Stimulated activated CD8-positive, alpha-beta memory T cell treated with anti-CD3 and anti-CD28 coated beads, Interleukin-7, amount 100 ng/mL, for 1 hour (primary cell): ENCODE results near the gene SLX9.

Experiments
- DNase-seq, 2 donors: peaks; one replicate each; pipeline ENCODE4 v3.0.0-alpha.2; 2020; ENCODE audit warnings: low read depth in 2 of 2

The SLX9 gene

DNA sequence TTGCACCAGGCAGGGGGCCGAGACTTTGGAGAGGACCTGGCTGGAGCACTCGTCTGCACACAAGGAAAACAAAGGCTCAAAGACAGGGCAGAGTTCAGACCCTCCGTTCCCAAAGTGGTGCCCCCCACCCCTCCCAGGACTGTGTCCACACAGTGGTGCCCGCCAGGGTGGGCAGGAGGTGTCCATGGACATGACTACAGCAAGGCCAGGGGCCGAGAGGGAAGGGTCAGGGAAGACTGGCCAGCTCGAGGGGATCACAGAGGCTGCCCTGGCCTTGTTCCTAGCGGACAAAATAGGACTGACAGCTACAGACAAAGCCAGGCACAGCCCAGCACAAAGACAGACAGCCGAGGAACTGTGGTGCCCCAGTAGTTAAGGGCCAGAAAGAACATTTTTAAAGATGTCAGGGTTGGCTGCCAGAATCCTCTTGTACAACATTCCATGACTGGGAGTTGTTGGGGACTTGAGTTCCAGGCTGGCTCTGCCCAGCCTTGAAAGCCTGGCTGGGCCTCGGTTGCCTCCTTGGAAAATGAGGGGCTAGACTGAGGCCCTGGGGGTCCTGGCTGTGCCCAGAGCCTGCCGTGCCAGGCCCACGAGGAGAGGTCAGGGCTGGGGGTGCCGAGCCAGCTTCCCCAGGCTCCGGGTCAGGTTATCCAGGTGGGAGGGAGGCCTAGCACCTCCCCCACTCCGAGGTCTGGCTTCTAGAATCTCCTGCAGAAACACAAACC is 63.7 kb downstream of the SLX9 start:
- no peak for DNase-seq

DNA sequence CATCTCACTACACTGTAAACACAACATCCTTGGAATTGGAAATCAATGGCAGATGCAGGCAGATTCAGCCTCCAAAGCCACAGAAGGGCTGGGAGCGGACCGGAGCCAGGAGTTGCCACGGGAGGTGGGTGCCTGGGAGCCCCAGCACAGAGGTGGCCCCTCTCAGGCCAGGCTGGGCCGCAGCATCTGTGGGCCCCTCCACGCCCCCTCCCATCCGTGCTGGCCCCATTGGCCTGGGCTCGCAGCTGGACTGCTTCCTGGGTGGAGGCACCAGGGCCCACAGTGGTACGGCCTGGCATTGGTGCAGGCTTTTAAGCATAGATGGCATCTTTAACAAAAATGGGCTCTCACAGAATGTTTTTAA is 64.2 kb downstream of the SLX9 start:
- no peak for DNase-seq

DNA sequence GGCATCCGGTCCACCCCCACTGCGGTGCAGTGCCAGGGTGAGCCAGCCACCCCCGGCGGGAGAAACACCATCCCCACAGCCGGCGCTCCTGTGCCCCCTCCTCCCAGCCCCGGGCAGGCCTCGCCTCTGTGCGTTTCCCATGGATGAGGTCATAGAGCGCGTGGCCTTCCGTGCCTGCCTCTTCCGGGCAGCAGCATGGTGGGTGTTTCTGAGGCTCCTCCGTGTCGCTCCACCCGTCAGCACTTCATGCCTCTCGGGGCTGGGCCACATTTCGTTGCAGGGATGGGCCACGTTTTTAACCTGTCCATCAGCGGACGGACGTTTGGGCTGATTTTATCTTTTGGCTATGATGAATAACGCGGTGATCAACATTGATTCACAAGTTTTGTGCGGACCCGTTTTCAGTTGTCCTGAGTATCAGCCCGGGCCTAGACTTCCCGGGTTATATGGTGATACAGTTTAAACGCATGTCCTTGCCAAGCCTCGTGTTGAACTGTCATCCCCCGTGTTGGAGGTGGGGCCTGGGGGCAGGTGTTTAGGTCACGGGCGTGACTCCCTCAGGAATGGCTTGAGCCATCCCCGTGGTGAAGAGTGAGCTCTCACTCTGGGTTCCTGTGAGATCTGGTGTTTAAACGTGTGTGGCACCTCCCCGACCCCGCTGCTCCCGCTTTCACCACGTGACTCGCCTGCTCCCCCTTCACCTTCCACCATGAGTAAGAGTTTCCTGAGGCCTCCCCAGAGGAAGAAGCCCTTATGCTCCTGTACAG is 64.8 kb downstream of the SLX9 start:
- DNase-seq = no peak

DNA sequence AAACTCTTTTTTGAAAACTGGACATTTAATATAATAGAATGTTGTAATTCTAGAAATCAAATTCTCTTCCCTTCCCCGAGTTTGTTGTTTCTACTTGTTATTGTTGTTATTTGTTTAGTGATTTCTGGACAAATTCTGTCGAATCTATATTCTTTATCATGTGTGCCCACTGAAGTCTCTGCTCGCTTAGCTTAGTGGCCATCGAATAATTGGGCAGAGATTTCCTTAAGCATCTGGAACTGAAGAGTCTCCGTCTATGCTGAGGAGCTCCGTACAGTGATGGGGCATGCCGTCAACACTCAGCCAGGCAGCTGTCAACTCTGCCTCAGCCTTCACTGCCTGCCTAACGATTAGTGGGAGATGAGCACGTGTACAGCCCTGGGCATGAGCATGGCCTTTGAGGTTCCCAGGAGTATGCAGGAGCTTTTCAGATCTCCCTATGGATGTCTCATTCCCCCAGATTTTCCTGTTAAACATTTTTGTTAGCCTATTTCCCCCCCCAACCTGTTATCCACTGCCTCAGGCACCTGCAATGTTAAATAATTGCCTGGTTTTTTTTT is 66.8 kb downstream of the SLX9 start:
- DNase-seq = no peak

DNA sequence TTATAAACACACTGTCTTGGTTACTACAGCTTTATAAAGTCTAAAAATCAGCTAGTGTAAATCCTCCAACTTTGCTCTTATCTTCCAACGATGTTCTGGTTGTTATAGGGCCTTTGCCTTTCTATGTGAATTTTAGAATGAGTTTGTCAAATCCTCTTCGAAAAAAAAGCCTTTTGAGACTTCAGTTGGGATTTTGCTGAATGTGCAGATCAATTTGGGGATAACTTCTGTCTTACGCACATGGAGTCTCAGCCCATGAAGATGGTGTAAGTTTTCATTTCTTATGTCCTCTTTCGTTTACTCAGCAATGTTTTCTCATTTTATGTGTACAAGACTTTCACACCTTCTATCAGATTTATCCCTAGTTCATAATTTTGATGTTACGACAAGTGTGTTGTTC is 69.8 kb downstream of the SLX9 start:
- DNase-seq = no peak

DNA sequence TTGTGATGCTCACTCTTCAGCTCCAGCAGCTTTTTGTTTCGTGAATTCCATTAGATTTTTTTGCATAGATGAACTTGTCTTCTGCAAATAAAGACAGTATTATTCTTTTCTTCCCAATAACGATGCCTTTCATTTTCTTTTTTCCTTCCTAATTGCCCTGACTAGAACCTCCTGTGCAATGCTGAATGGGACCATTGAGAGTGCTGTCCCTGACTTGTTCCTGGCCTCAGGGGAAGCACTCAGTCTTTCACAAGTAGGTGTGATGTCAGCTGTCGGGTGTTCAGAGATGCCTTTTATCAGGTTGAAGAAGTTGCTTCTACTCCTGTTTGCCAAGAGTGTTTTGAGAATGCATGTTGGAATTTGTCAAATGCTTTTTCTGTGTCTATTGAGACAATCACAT is 70.3 kb downstream of the SLX9 start:
- DNase-seq = no peak

DNA sequence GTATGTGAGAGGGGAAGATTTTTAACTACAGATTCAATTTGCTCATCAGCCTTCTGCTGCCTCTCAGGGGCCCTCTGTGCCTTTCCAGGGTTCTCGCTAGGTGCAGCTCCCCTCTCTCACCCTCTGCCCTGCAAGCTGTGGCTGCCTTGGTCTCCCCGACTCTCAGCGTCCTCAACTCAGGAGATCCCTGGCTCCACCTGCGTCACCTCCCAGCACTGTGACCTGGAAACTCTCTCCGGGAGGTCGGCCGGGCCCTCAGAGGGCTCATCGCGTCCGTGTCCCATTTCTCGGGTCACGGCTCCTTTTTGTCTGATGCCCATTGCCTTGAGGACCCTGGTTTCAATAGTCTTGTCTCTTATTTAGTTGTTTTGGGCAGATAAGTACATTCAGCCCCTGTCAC is 71.0 kb downstream of the SLX9 start:
- no peak for DNase-seq

DNA sequence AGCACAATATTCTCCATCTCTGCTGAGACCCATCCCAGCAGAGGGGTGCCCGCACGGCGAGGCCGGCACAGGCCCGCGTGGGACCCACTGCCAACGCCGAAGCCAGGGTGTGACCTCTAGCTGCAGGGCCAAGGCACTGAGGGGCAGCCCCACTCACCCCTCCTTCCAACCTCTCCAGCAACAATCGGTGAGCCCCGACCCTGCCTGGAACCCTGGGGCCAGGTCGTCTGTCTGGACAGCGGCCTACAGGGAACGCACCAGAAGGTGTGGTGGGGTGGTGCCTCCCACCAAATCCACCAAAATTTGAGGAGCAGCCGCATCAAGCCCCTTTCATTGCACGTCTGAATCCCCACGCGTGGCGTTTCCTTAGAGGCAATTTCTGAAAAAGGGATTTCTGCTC is 71.6 kb downstream of the SLX9 start:
- DNase-seq = no peak

DNA sequence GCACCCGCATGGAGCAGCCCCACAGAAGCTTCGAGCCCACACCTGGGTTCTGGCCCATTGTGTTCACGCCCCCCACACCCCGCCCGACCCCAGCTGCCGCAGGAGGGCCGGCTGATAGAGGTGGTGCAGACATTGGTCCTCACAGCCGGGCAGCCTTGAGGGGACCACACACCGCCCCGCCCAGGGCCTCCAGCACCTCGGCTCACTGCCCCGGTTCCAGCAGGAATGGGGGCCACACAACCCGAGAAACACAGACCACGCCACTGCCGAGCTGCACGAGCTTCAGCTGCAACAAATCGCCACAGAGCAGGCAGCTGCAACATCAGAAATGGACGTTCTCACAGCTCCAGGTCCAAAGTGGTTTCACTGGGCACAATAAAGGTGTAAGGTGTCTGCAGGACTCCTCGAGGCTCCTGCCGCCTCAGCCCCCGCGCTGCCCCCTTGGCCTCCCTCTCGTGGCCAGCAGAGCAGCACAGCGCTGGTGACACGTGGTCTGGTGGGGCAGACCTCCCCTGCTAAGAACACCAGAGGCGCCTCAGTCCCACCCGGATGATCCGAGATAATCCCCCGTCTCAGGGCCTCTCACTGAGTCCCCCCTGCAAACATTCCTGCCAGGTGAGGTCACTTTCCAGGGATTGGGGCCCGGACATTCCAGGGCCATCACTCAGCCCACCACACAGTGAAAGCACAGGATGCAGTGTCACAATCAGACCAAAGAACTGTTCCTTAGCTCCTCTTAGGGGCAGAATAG is 72.3 kb downstream of the SLX9 start:
- DNase-seq = no peak

DNA sequence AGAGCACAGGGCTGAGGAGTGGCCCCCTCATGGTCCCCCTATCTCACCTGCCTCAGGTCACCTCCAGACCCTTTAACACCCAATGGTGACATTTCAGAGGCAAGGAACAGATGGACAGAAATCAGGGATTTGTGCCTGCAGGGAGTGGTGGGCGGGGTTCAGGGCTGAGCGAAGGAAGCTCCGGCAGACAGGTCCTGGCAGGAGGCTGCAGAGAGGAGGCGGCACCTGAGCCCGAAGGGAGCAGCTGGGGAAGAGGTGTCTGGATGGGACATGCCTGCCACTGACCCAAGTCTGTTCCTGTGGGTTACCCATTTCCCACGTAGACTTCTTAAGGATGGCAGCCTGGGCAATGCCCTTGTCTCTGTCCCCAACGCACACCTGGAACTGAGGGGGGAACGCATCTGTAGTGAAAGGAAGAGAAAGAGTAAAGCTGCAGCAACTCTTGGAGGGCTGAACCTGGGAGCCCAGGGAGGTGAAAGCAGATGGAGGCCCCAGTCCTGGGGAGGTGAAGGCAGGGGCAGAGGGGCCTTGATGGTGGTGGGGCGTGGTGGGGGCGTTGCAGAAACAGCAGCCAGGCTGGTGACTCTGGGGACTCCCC is 72.9 kb downstream of the SLX9 start:
- no peak for DNase-seq

DNA sequence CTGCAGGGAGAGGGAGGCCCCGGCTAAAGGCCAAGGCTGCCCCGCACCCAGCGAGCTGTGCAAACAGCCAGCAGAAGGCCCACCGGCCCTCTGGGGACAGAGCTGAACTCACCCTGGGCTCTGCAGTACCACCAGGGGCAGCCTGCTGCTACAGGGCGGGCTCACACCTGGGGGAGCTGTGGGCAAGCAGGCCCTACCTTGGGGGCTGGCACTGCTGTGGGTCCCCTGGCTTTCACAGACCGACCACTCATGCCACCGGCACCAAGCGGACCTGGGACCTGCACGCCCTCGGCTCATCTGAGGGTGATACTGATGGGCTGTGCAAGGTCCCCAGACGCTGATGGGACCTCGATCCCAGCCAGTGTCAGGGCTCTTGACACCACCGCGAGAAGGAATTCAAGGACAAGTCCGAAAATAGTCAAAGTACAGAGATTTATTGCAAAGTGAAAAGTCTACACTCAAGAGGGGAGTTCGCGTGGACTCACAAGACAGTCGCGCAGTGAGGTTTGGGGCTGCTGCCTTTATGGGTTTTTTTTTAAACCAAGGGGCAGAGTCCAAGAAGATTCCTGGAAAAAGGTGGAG is 73.5 kb downstream of the SLX9 start:
- no peak for DNase-seq

DNA sequence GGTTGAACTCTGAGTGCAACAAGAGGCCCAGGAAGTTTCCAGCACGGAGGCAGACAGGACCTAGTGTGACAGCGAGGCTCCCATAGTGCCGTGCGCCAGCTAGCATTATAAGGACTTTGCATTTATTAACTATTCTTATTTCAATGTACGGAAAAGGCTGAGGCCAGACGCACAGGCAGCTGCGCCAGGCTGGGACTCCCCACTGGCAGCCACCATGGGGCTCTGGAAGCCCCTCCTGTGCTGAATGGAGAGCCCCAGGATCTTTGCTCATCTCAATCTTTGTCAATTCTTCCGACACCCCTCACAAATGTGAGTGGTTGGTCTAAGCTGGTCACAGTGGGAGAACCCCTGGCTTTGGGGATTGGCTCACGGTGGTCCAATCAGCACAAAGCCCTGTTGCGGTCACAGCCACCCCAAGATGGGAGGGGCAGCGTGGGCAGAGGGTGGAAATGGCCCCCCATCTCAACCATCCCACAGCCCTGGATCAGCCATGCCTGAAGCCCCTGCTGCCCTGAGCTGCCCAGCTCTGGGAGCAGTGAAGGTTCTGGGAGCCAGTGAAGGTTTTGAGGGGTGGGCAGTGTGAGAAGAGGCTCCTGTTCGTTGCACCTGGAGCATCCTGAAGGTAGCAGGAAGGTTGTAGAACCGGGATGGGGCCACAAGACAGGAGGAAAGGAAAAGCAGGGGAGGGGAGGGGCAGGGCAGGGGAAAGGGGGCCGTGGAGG is 75.1 kb downstream of the SLX9 start:
- DNase-seq = no peak

DNA sequence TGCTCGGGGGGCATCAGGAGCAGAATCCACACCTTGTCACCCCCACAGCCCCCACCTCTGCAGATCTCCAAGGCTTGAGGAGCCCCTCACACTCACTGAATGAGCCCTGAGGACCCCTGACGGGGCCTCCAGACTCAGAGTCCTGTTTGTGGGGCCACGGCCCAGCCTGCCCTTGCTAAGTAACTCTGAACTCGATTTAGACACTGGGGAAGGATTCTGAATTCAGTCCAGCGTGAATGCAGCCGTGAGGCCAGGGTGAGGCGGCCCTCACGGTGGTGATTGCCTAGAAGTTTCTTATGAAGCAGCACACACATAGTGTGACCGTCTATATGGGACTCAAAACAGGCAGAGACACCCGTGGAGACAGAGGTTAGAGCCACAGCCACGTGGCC is 75.6 kb downstream of the SLX9 start:
- DNase-seq = no peak

DNA sequence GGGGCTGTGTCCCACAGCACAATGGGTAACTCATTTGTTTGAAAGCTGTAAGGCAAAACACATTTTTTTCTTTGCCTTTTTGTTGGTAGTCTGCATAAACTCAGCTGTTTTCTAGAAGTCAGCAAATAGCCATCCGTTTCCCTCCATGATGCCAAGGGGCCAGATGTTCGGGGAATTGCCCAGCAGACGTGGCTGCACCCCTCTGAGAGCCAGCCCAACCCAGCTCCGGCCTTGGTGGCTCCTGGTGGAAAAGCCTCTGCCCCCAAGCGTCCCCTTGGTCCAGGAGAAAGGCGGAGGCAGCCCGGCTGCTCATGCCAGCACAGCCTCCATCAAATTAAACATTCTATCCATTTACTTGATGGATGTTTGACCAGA is 76.2 kb downstream of the SLX9 start:
- no peak for DNase-seq

DNA sequence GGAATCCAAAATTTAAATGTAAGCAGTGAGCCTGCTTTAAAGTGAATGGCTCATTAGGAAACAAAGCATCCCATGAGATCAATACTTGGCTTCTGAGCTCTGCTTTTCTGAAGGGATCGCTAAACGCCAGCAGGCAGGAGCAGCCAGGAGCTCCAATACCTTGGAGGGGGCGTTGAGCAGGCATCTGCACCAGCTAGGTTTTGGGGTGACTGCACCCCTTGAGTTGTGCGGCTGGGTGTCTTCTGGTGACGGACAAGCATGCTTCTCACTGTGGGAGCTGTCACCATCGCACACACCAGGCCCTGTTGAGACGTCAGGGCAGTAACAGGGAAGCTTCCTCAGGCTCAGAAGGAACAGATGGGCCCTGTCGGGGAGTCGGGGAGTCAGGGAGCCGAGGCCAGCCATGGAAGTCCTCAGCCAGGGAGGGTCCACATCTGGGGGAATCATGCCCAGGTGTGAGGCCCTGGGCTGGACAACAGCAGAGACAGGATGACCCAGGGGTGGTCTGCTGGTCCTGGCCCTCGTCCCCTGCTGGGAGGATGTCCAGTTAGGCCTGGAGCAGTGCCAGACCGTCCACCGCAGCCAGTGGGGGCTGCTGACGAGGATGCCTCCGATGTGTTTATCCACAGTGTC is 76.7 kb downstream of the SLX9 start:
- DNase-seq = no peak

DNA sequence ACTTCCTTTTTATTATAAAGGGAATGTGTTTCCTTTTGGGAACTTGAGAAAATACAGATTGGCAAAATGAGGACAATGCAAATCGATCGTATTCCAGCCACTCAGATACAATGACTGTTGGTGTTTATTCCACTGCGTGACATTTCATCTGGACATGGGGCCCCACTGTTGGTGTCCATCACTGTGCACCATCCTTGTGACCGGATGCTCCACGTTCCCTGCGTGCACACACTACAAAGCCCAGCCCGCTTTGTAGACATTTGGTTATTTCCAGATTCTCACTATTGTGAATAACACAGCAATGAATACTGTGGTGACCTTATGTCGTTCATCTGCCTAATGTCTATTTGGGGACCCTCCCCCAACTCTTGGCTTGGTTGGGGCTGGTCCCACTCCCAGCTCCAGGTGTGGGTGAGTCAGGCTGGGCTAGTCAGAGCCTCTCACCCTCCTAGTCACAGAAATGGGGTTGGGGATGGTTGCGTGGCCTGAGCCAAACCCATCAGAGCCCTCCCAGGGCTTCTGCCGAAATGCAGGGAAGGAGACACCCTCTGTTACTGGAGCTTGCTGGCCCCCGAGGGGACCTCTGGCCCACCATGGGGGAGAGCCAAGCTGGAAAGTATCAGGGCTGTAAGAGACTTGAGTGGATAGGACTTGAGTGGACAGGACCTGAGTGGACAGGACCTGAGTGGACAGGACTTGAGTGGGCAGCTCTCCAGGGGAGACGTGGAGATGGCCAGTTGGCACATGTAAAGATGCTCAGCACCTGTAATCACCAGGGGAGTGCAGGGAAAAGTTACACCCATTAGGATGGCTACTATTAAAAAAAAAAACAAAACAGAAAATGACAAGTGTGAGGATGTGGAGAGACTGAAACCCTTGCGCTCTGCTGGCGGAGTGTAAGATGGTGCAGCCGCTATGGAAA is 77.5 kb downstream of the SLX9 start:
- no peak for DNase-seq

DNA sequence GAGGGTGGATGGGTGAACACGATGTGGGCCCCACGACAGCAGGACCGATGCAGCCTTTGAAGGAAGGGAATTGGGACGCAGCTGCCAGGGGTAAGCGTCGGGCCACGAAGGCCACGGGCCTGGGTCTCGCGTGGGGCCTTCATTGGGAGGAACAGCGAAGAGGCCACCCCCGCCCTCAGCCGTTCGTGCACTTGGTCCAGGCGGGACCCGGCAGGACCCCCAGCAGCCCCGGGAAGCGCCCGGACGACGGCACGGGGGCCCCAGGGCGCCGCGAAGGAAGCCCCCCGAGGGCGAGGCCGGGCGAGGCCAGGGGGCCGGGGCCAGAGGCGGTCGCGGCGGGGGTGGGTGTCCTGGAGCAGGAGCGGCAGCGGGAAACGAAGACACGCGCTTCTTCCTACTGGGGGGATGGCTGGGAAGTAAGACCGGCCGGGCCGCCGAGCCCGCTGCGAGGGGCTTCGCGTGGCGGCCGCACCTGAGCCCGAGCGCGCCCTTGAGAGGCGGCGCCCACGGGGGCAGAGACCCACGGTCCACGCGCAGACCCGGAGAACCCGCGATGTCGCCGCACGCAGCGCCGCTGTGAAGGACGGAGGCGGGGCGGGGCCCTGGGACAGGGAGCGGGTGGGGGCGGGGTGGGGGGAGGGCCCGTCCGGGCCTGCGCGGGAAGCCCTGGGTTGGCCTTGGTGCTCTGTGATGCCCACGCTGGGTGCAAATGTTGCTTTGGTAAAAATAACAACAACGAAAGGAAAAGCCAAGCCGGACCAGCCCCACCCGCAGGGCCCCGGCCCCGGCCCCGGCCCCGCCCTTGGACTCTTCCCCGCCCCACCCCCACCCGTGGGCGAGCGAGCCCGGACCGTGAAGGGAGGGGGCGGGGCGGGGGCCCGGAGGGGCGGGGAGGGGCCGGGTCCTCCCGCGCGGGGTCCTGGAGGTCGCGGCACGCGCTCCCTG is 78.6 kb downstream of the SLX9 start:
- no peak for DNase-seq

DNA sequence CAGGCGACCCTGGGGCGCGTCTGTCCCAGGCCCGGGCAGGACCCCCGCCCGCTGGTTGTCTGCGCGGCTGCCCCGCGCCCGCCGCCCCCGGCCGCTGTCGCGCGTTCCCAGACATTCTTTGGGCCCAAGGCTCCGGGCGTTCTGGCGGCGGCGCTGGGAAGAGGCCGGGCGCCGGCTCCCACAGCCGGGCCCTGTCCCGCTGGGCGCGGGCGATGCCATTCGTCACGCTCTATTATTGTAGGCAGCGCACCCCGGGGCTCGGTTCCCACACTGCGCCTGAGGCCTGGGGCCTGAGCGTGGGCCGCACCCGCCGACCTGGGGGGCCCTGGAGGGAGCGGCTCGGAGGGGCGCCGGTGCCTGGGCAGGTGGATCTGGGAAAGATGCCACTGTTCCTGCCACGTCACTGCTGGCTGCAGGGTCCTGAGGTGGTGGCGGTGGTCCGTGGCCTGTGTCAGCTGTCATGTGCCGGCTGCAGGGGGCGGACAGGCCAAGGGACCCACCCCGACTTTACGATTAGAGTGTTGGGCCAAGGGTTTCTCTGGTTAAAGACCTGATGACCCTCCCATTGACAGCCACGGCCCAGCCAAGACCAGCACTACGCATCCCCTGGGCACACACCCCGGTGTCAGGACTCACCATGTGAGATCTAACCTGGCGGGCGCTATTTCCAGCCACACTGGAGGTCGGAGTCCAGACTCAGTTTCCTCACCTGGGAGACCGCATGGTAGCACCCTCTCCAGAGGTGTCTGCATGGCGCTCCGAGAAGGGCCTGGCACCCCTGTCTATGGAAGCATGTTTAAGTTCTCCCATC is 79.5 kb downstream of the SLX9 start:
- no peak for DNase-seq
